C4-2B (cell line): ENCODE data around the gene CD38.

ENCODE experiments used
- H3K27ac ChIP-seq: fragments of 450-650 bp; 2 replicates; pipeline ENCODE4 v1.5.1; 2017
- CTCF ChIP-seq: fragments of 450-650 bp; conservative IDR thresholded peaks from 2 replicates; pipeline ENCODE4 v1.5.1; 2017; ENCODE audit warnings: mild to moderate bottlenecking
- ZFX ChIP-seq: fragments of 450-650 bp; IDR thresholded peaks from 2 replicates; pipeline ENCODE4 v1.6.1; 2017

Gene CD38

GRCh38 chr4:15765391-15765790 lies 12.7 kb upstream of the CD38 start:
- no peak for TF ChIP-seq CTCF
- no peak for TF ChIP-seq ZFX
- H3K27ac ChIP-seq = no peak overlapping the region

- no peak overlapping the region for H3K27ac ChIP-seq
- TF ChIP-seq ZFX (no peak), CTCF (no peak)
Measured at GRCh38 chr4:15765910-15766697, 12.0 kb upstream of the CD38 start.

GRCh38 chr4:15766821-15767220 lies 11.3 kb upstream of the CD38 start:
- TF ChIP-seq ZFX = no peak
- TF ChIP-seq CTCF = no peak
- no peak overlapping the region for H3K27ac ChIP-seq

GRCh38 chr4:15769202-15769601 lies 8.9 kb upstream of the CD38 start:
- H3K27ac ChIP-seq = no peak overlapping the region
- TF ChIP-seq ZFX (no peak), CTCF (no peak)

- TF ChIP-seq CTCF (no peak), ZFX (no peak)
- no peak overlapping the region for H3K27ac ChIP-seq
Measured at GRCh38 chr4:15771216-15772058, 6.7 kb upstream of the CD38 start.

GRCh38 chr4:15774020-15774420 lies 4.1 kb upstream of the CD38 start:
- TF ChIP-seq ZFX (no peak), CTCF (no peak)
- no peak overlapping the region for H3K27ac ChIP-seq
